HG02973 (cell line): ENCODE measurements around the gene SLC9A3.
"Not testable (repeated sequence)": the region's sequence is repeated elsewhere in the genome, so short reads cannot be mapped to it uniquely, and the experiment has no call there.

Experiments
- ATAC-seq: cut with Tn5 transposase; IDR thresholded peaks from one replicate; pipeline ENCODE4 v1.9.1; 2021; ENCODE audit warnings: moderate library complexity; ENCODE audit not compliant: unreplicated experiment

Gene SLC9A3

GRCh38 chr5:524234-524972 lies at the start of gene SLC9A3:
Gene SLC9A3 (minus strand): TSS chr5:524449.
- no peak for ATAC-seq

GRCh38 chr5:573976-574375 lies 49.7 kb upstream of the SLC9A3 start:
- no peak for ATAC-seq

- no peak for ATAC-seq
These were observed 49.0 kb upstream of the SLC9A3 start for GRCh38 chr5:573206-573605.

- ATAC-seq, result no peak
These were observed 48.3 kb upstream of the SLC9A3 start for GRCh38 chr5:572398-573019.

GRCh38 chr5:571791-572190 lies 47.5 kb upstream of the SLC9A3 start:
- no peak for ATAC-seq

GRCh38 chr5:570886-571285 lies 46.6 kb upstream of the SLC9A3 start:
- ATAC-seq, result no peak

GRCh38 chr5:570446-570845 lies 46.2 kb upstream of the SLC9A3 start:
- ATAC-seq, result no peak

GRCh38 chr5:569868-570361 lies 45.7 kb upstream of the SLC9A3 start:
- no peak for ATAC-seq

GRCh38 chr5:569358-569867 lies 45.2 kb upstream of the SLC9A3 start:
- ATAC-seq, result no peak

GRCh38 chr5:568809-569208 lies 44.6 kb upstream of the SLC9A3 start:
- no peak for ATAC-seq

GRCh38 chr5:568061-568781 lies 44.0 kb upstream of the SLC9A3 start:
- no peak for ATAC-seq

- no peak for ATAC-seq
These were observed 43.4 kb upstream of the SLC9A3 start for GRCh38 chr5:567664-568060.

- no peak for ATAC-seq
These were observed 42.5 kb upstream of the SLC9A3 start for GRCh38 chr5:566636-567309.

- ATAC-seq, result no peak
These were observed 41.7 kb upstream of the SLC9A3 start for GRCh38 chr5:565782-566440.

- no peak for ATAC-seq
These were observed 37.2 kb upstream of the SLC9A3 start for GRCh38 chr5:561408-561807.

GRCh38 chr5:560792-561166 lies 36.5 kb upstream of the SLC9A3 start:
- no peak for ATAC-seq

GRCh38 chr5:558871-559503 lies 34.7 kb upstream of the SLC9A3 start:
- no peak for ATAC-seq

- ATAC-seq, result no peak
These were observed 34.1 kb upstream of the SLC9A3 start for GRCh38 chr5:558326-558725.

GRCh38 chr5:557917-558316 lies 33.7 kb upstream of the SLC9A3 start:
- not testable (repeated sequence) for ATAC-seq

GRCh38 chr5:556909-557441 lies 32.7 kb upstream of the SLC9A3 start:
- ATAC-seq, result no peak
